ENCODE results near the gene CHI3L1. TPM values are rescaled to one million over a fixed set of nuclear protein-coding genes. Genes with fewer than 3 reads are reported as not detected.
A peak's percentile ranks its signal among the peaks of the same experiment; 100 is the strongest.

The CHI3L1 gene
- total RNA-seq, 4 donors from 2014 or later, result 2.9 to 23.2 TPM; not detected in 2

DNA sequence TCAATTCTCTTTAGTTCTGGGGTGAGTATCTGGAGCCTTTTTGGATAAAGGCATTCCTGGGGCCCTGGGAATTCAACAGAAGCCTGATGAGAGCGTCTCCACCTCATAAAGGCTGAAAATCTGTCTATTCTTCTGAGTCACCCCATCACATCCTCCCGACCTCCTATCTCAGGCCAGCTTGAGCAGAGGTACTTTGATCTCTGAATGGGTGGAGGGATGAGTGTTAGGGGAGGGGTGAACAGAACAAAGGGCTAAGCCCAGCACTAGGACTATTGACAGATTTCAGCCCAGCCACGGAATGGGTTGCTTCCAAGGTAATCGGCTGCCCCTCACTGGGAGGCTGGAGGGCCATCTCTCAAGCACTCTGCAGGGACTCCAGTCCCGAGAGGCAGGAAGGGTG, 8.4 kb downstream of the CHI3L1 start:
- DNase-seq, result no peak
- H3K27me3 ChIP-seq, result no peaks in the 10 kb centered on the region
- H3K9me3 ChIP-seq, result no peaks in the 10 kb centered on the region
- H3K27ac ChIP-seq, result no peak overlapping the region
- 61% methylated on average over 5 of the region's 5 CpGs; no CpG with 5 or more reads in 1 of the 2 donors for WGBS, 2 donors (ENCODE audit: low coverage in 1 of 2)
- in situ Hi-C loops (cut with MboI; ENCODE audit: low pct_ligation_motif_present in 1 of 4, low pct_unique_long_range_greater_than_20kb in 1 of 4, low sequenced_read_pairs in 3 of 4) (no loop called here), intact Hi-C loops (cut with DNase I; ENCODE audit: low total_unique reads) (no loop called here)
- H3K4me1 ChIP-seq, result peaks cover 0 to 4% (median 0%) of the 10 kb centered on the region in 4 donors
- TF ChIP-seq POLR2A (IDR thresholded peaks at IDR 0.05) (no peak), EP300 (IDR thresholded peaks at IDR 0.05; ENCODE audit: low read depth) (no peak), POLR2AphosphoS5 (IDR thresholded peaks at IDR 0.05) (no peak)
- TF ChIP-seq, protein P1, sequence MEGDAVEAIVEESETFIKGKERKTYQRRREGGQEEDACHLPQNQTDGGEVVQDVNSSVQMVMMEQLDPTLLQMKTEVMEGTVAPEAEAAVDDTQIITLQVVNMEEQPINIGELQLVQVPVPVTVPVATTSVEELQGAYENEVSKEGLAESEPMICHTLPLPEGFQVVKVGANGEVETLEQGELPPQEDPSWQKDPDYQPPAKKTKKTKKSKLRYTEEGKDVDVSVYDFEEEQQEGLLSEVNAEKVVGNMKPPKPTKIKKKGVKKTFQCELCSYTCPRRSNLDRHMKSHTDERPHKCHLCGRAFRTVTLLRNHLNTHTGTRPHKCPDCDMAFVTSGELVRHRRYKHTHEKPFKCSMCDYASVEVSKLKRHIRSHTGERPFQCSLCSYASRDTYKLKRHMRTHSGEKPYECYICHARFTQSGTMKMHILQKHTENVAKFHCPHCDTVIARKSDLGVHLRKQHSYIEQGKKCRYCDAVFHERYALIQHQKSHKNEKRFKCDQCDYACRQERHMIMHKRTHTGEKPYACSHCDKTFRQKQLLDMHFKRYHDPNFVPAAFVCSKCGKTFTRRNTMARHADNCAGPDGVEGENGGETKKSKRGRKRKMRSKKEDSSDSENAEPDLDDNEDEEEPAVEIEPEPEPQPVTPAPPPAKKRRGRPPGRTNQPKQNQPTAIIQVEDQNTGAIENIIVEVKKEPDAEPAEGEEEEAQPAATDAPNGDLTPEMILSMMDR (IDR thresholded peaks at IDR 0.05), result no peak
- H3K36me3 ChIP-seq, result no peaks in the 10 kb centered on the region
- no peak overlapping the region for H3K4me3 ChIP-seq

DNA sequence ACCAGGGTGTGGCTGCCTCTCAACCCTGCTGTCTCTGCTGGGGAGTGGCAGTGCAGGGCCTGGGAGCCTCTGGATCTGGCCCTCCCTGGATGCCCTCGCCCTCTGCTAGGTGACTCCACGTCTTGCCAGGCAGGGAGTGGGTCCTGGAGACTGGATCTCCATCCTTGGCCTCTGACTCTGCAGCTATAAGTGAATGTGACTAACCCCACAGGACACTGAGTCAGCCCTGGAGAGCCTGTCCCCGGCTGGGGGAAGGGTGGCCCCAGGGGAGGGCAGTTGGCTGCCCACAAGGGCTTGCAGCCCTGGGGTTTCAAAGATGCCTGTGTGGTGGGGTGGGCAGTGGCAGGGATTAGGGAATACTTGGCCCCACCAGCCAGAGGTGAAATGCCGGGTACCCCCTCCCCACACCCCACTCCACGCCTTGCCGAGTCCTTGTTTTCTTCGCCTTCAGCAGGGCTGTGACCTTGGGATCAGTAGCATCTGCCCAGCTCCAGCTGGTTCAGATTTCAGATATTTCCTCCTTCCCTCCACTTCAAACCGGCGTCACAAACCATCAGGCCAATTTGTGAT, 8.9 kb downstream of the CHI3L1 start:
- Histone ChIP-seq H3K27me3 (no peaks in the 10 kb centered on the region), H3K9me3 (no peaks in the 10 kb centered on the region), H3K36me3 (no peaks in the 10 kb centered on the region), H3K4me3 (no peak overlapping the region), H3K4me1 (peaks cover 0 to 4% (median 0%) of the 10 kb centered on the region in 4 donors), H3K27ac (peak overlapping the region in 1 of 4 donors; percentile 16)
- TF ChIP-seq, protein P1 (IDR thresholded peaks at IDR 0.05), result no peak
- TF ChIP-seq POLR2AphosphoS5 (IDR thresholded peaks at IDR 0.05) (no peak), EP300 (IDR thresholded peaks at IDR 0.05; ENCODE audit: low read depth) (no peak), POLR2A (IDR thresholded peaks at IDR 0.05) (no peak)
- in situ Hi-C loops (cut with MboI; ENCODE audit: low pct_ligation_motif_present in 1 of 4, low pct_unique_long_range_greater_than_20kb in 1 of 4, low sequenced_read_pairs in 3 of 4) (no loop called here), intact Hi-C loops (cut with DNase I; ENCODE audit: low total_unique reads) (no loop called here)
- DNase-seq, result no peak
- 56% methylated on average over 9 of the region's 9 CpGs; no CpG with 5 or more reads in 1 of the 2 donors for WGBS, 2 donors (ENCODE audit: low coverage in 1 of 2)

DNA sequence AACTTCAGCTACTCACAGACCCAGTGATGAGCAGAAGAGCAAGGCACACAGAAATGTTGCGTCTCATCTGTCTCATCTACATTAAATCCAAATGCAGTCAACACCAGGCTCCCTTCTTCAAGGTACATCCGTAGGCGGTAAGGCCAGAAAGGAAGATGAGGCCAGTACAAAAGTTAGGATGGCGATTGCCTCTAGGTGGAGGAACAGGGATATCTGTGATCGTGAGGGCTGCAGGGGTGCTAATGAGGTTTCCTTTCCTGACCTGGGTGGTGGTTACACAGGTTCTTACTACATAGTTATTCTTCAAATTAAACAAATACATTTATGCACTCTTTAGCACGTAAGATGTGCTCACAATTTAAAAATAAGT, 9.5 kb downstream of the CHI3L1 start:
- H3K4me3 ChIP-seq, result no peak overlapping the region
- no peaks in the 10 kb centered on the region for H3K36me3 ChIP-seq
- peak overlapping the region in 1 of 4 donors; percentile 16 for H3K27ac ChIP-seq
- H3K4me1 ChIP-seq, result peaks cover 0 to 7% (median 0%) of the 10 kb centered on the region in 4 donors
- WGBS, 2 donors (ENCODE audit: low coverage in 1 of 2), result 78 to 81% methylated on average over 6 of the region's 6 CpGs
- no peaks in the 10 kb centered on the region for H3K27me3 ChIP-seq
- in situ Hi-C loops (cut with MboI; ENCODE audit: low pct_ligation_motif_present in 1 of 4, low pct_unique_long_range_greater_than_20kb in 1 of 4, low sequenced_read_pairs in 3 of 4), result no loop called here
- intact Hi-C loops (cut with DNase I; ENCODE audit: low total_unique reads), result no loop called here
- DNase-seq, result no peak
- TF ChIP-seq POLR2AphosphoS5 (IDR thresholded peaks at IDR 0.05), result no peak
- no peak for TF ChIP-seq EP300 (IDR thresholded peaks at IDR 0.05; ENCODE audit: low read depth)
- no peaks in the 10 kb centered on the region for H3K9me3 ChIP-seq

DNA sequence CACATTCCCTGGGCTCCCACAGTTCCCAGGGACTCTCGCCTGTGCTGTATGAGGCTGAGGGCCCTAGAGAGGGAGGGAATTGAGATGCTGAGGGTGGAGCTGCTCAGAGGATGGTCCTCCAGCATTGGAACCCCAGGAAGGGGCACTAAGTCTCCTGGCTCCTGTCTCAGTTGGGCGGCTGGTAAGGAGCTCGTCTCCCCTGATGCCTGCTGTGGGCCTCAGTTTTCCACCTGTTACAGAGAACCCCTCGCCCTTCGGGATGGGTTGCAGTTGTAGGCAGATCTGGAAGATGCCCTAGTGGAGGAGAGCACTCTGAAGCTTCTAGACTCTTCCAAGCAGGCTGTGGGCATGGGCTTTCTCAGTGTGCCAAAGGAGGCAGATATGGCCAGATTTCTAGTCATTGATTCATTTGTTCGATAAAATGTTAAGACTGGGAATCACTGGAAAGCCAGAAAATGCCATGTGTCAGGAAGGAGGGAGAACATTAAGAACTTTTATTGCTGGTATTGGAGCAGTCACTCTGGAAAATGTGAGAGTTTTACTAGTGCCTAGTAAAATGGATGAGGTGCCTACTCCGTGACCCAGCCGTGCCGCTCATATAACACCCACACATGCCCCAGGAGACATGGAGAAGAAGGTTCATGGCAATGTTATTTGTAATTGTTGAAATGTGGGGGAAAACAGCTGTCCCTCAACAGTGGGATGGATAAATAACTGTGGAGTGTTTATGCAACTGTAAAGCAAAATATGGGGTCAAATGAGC, 10.1 kb downstream of the CHI3L1 start:
- intact Hi-C loops (cut with DNase I; ENCODE audit: low total_unique reads) (no loop called here), in situ Hi-C loops (cut with MboI; ENCODE audit: low pct_ligation_motif_present in 1 of 4, low pct_unique_long_range_greater_than_20kb in 1 of 4, low sequenced_read_pairs in 3 of 4) (no loop called here)
- TF ChIP-seq POLR2A (IDR thresholded peaks at IDR 0.05) (no peak), EP300 (IDR thresholded peaks at IDR 0.05; ENCODE audit: low read depth) (no peak), POLR2AphosphoS5 (IDR thresholded peaks at IDR 0.05) (no peak)
- TF ChIP-seq, protein P1 (IDR thresholded peaks at IDR 0.05), result no peak
- Histone ChIP-seq H3K27ac (no peak overlapping the region), H3K4me1 (peaks cover 0 to 7% (median 0%) of the 10 kb centered on the region in 4 donors), H3K27me3 (no peaks in the 10 kb centered on the region), H3K36me3 (no peaks in the 10 kb centered on the region), H3K4me3 (no peak overlapping the region), H3K9me3 (no peaks in the 10 kb centered on the region)
- no peak for DNase-seq
- 89 to 93% methylated on average over 4 to 9 of the region's 9 CpGs for WGBS, 2 donors (ENCODE audit: low coverage in 1 of 2)

Data from transverse colon (tissue), 4 donors.